ENCODE measurements around the gene SCFD2.
"Not testable (repeated sequence)": the region's sequence is repeated elsewhere in the genome, so short reads cannot be mapped to it uniquely, and the experiment has no call there.

The SCFD2 gene

DNA sequence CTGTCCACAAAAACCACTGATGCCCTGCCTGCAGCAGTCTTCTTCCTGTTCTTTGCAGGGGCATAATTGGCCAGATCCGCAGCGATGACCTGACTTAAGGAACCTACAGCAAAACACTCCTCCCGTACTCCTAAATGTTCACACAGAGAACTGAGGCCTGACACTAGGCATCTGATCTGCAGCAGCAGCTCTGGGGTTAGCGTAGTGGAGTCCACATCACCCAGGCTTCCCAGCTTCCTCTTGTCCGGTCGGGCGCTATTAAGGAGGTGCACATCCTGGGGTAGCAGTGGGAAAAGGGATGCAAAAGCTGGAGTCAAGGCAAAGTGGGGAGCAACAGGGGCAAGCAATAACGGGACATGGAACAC, 758 bp downstream of the SCFD2 start:
- H3K27me3 ChIP-seq (ENCODE audit: control insufficient read depth, insufficient read depth, low read length) = peaks cover 18% of the 10 kb centered on the region
- H3K9ac ChIP-seq (ENCODE audit: low read depth, low read length) = peak overlapping the region; percentile 84
- H3K4me3 ChIP-seq (ENCODE audit: low read length) = peak overlapping the region; percentile 96
- H3K9me3 ChIP-seq (replicated peaks; ENCODE audit: low read length) = no peaks in the 10 kb centered on the region
- H3K4me1 ChIP-seq (ENCODE audit: control insufficient read depth, insufficient read depth, low read length) = peaks cover 25% of the 10 kb centered on the region
- peak overlapping the region; percentile 96 for H3K4me2 ChIP-seq (ENCODE audit: low read length)
- H3K36me3 ChIP-seq (ENCODE audit: insufficient read depth, low read length) = no peaks in the 10 kb centered on the region

DNA sequence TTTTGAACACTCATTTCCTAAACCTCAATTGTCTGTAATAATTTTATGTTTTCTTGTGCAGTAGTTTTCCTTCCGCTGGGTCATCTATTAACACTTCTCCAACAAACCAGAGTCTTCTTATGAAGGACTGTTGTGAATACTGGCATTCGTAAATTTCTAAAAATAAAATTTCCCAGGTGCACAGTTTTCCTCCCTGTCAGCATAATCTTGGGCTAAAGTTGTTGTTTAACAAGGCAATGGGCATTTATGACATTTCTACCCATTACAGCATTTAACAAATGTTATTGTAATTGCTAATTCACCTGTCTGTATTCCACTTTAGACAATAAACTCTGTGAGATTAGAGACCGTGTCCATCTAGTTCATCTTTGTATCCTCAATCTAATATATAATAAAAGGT, 1.2 kb downstream of the SCFD2 start:
- Histone ChIP-seq H3K9ac (ENCODE audit: low read depth, low read length) (peak overlapping the region; percentile 84), H3K27me3 (ENCODE audit: control insufficient read depth, insufficient read depth, low read length) (peaks cover 14% of the 10 kb centered on the region), H3K36me3 (ENCODE audit: insufficient read depth, low read length) (no peaks in the 10 kb centered on the region), H3K4me2 (ENCODE audit: low read length) (peak overlapping the region; percentile 96), H3K4me1 (ENCODE audit: control insufficient read depth, insufficient read depth, low read length) (peaks cover 25% of the 10 kb centered on the region), H3K4me3 (ENCODE audit: low read length) (peak overlapping the region; percentile 96), H3K9me3 (replicated peaks; ENCODE audit: low read length) (no peaks in the 10 kb centered on the region)

DNA sequence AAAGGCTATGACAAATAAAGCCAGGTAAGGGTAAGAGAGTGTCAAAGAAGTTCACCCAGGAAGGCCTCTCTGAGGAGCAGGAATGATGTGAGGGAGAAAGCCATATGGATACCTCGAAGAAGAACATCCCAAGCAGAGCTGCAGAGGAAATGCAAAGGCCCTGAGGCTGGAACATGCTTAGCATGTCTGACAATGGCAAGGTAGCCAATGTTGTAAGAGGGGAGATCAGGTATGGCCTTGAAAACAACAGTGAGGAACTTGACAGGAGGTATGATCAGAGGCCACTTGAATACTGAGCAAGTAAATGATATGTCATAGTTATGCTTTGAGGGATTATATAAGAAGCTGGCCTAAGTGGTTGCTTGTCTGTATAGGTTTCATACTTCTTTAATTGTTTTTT, 3.8 kb downstream of the SCFD2 start:
- Histone ChIP-seq H3K36me3 (ENCODE audit: insufficient read depth, low read length) (no peaks in the 10 kb centered on the region), H3K4me1 (ENCODE audit: control insufficient read depth, insufficient read depth, low read length) (peaks cover 30% of the 10 kb centered on the region), H3K4me2 (ENCODE audit: low read length) (peak overlapping the region; percentile 96), H3K27me3 (ENCODE audit: control insufficient read depth, insufficient read depth, low read length) (no peaks in the 10 kb centered on the region), H3K4me3 (ENCODE audit: low read length) (peak overlapping the region; percentile 32), H3K9me3 (replicated peaks; ENCODE audit: low read length) (no peaks in the 10 kb centered on the region), H3K9ac (ENCODE audit: low read depth, low read length) (no peak overlapping the region)

DNA sequence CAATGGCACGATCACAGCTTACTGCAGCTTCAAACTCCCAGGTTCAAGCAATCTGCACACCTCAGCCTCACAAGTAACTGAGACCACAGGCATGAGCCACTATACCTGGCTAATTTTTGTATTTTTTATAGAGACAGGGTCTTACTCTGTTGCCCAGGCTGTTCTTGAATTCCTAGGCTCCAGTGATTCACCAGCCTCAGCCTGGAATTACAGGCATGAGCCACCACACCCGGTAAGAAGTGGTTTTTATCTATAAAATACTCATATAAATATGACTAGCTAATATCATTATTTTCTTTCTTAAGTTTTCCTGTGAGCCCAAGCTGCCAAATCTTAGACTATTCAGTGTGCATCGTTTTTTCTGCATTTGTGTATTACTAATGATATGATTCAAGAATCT, 4.4 kb downstream of the SCFD2 start:
- Histone ChIP-seq H3K9me3 (replicated peaks; ENCODE audit: low read length) (no peaks in the 10 kb centered on the region), H3K4me3 (ENCODE audit: low read length) (peak overlapping the region; percentile 32), H3K4me1 (ENCODE audit: control insufficient read depth, insufficient read depth, low read length) (peaks cover 28% of the 10 kb centered on the region), H3K9ac (ENCODE audit: low read depth, low read length) (no peak overlapping the region), H3K36me3 (ENCODE audit: insufficient read depth, low read length) (no peaks in the 10 kb centered on the region), H3K27me3 (ENCODE audit: control insufficient read depth, insufficient read depth, low read length) (no peaks in the 10 kb centered on the region), H3K4me2 (ENCODE audit: low read length) (peak overlapping the region; percentile 96)

DNA sequence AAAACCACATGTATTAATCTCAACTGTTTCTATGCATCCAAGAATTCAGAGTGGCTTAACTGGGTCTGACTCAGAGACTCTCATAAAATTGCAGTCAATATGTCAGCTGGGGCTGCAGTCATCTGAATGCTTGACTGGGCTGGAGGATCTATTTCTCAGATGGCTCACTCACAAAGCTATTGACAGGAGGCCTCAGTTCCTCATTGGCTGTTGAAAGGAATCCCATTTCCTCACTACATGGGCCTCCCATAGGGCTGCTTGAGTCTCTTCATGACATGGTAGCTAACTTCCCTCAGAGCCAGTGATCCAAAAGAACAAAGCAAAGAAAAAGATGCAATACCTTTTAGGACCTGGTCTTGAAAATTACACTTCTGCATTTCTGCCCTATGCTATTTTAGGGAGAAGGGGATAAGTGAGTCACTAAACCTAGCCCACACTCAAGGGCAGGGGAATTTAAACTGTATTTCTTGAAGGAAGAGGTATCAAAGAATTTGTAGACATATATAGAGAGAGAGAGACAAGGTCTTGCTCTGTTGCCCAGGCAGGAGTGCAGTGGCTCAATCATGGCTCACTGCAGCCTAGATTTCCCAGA, 9.8 kb downstream of the SCFD2 start:
- H3K27me3 ChIP-seq (ENCODE audit: control insufficient read depth, insufficient read depth, low read length) = no peaks in the 10 kb centered on the region
- peaks cover 5% of the 10 kb centered on the region for H3K36me3 ChIP-seq (ENCODE audit: insufficient read depth, low read length)
- H3K4me2 ChIP-seq (ENCODE audit: low read length) = no peak overlapping the region
- no peak overlapping the region for H3K4me3 ChIP-seq (ENCODE audit: low read length)
- peaks cover 7% of the 10 kb centered on the region for H3K4me1 ChIP-seq (ENCODE audit: control insufficient read depth, insufficient read depth, low read length)
- H3K9me3 ChIP-seq (replicated peaks; ENCODE audit: low read length) = no peaks in the 10 kb centered on the region
- H3K9ac ChIP-seq (ENCODE audit: low read depth, low read length) = no peak overlapping the region

DNA sequence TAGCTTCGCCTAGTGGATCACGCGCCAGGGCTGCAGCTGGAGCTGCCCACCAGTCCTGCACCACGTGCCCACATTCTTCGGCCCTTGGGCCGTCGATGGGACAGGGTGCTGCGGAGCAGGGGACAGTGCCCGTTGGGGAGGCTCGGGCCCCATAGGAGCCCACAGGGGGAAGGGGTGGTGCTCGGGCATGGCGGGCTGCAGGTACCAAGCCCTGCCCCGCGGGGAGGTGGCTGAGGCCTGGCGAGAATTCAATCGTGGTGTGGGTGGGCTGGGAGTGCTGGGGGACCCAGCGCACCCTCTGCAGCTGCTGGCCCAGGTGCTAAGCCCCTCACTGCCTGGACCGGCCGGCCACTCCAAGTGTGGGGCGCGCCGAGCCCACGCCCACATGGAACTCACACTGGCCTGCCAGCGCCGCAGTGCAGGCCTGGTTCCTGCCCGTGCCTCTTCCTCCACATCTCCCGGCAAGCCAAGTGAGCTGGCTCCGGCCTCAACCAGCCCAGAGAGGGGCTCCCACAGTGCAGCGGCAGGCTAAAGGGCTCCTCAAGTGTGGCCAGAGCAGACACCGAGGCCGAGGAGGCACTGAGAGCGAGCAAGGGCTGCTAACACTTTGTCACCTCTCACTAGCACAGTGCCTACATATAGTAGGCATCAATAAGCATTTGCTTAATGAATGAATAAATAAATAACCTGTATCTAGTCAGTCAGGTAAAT, 11.7 kb downstream of the SCFD2 start:
- Histone ChIP-seq H3K9ac (ENCODE audit: low read depth, low read length) (no peak overlapping the region), H3K9me3 (replicated peaks; ENCODE audit: low read length) (no peaks in the 10 kb centered on the region), H3K27me3 (ENCODE audit: control insufficient read depth, insufficient read depth, low read length) (no peaks in the 10 kb centered on the region), H3K4me1 (ENCODE audit: control insufficient read depth, insufficient read depth, low read length) (peaks cover 5% of the 10 kb centered on the region), H3K4me2 (ENCODE audit: low read length) (no peak overlapping the region), H3K4me3 (ENCODE audit: low read length) (no peak overlapping the region), H3K36me3 (ENCODE audit: insufficient read depth, low read length) (peaks cover 7% of the 10 kb centered on the region)

DNA sequence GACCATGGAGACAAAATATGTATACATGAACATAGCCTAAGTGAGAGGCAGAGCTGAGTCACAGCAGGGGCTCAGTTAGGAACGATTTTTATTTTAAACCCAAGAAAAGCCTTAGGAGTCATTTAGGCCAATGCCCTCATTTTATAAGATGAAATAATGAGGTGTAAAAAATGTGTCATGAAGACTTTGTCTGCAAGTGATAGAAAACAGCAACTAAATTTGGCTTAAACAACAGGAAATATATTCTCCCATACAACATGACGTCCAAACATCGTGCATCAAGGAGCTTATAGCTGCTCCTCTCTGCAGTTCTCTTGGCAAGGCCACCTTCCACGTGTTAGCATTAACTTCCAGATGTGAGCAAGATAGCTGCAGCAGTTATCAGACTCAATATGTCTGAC, 16.8 kb downstream of the SCFD2 start:
- Histone ChIP-seq H3K4me1 (ENCODE audit: control insufficient read depth, insufficient read depth, low read length) (peaks cover 11% of the 10 kb centered on the region), H3K4me2 (ENCODE audit: low read length) (no peak overlapping the region), H3K4me3 (ENCODE audit: low read length) (no peak overlapping the region), H3K9me3 (replicated peaks; ENCODE audit: low read length) (no peaks in the 10 kb centered on the region), H3K27me3 (ENCODE audit: control insufficient read depth, insufficient read depth, low read length) (no peaks in the 10 kb centered on the region), H3K36me3 (ENCODE audit: insufficient read depth, low read length) (peaks cover 7% of the 10 kb centered on the region), H3K9ac (ENCODE audit: low read depth, low read length) (no peak overlapping the region)

DNA sequence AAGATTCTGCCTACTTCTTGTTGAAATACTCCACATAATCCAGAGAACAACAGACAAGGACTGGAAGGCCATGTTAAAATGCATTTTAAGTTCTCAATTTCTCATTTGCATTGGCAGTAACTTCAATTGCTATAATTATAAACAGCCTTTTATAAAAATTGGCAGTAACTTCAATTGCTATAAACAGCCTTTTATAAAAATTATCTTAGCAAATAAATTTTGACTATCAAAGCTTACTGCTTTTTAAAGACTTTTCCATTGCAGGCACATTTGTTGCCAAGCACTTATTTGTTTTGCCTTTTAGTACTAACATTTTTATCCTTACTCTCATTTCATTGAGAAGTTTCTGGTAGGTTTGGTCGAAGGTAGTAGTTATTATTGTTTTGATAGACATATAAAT, 17.8 kb downstream of the SCFD2 start:
- no peaks in the 10 kb centered on the region for H3K27me3 ChIP-seq (ENCODE audit: control insufficient read depth, insufficient read depth, low read length)
- no peaks in the 10 kb centered on the region for H3K9me3 ChIP-seq (replicated peaks; ENCODE audit: low read length)
- H3K36me3 ChIP-seq (ENCODE audit: insufficient read depth, low read length) = peaks cover 7% of the 10 kb centered on the region
- no peak overlapping the region for H3K4me3 ChIP-seq (ENCODE audit: low read length)
- peaks cover 11% of the 10 kb centered on the region for H3K4me1 ChIP-seq (ENCODE audit: control insufficient read depth, insufficient read depth, low read length)
- no peak overlapping the region for H3K9ac ChIP-seq (ENCODE audit: low read depth, low read length)
- no peak overlapping the region for H3K4me2 ChIP-seq (ENCODE audit: low read length)

DNA sequence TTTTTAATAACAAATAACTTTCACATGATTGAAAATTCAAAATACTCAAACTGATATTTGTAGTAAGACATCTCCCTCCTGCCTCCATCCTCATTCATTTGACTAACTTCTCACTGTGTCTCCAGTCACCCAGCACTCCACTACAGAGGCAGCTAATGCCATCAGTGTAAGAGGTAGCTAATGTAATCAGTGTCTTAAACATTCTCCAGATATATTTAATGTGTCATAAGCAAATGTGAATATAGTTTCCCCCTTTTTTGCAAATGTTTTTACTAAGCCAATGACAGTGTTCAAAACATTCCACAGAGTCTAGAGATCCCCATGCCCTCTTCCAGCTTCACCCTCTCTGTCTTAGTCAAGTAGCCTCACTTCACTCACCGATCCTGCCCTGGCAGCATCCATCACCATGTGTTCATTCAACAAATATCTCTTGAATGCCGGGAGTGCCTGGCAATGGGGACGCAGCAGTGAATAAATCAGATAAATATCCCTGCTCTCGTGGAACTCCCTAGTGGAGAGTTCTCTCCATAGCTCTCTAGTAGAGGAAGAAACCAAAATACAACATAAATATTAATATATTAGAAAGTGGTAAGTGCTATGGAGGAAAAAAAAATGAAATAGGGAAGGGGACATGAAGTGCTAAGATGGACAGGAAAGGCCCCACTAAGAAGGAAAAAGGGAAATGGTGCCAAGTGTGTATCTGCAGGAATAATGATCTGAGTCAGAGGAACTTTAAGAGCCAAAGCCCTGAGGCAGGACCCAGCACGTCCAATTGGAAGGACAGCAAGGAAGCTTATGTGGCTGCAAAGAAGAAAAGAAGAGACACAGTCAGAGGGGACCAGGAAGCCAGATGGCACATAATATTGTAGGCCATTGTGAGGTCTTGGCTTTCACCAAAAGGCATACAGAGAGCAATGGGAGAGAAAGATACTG, 18.7 kb downstream of the SCFD2 start:
- H3K27me3 ChIP-seq (ENCODE audit: control insufficient read depth, insufficient read depth, low read length) = no peaks in the 10 kb centered on the region
- no peaks in the 10 kb centered on the region for H3K9me3 ChIP-seq (replicated peaks; ENCODE audit: low read length)
- no peak overlapping the region for H3K4me3 ChIP-seq (ENCODE audit: low read length)
- peaks cover 3% of the 10 kb centered on the region for H3K36me3 ChIP-seq (ENCODE audit: insufficient read depth, low read length)
- peaks cover 11% of the 10 kb centered on the region for H3K4me1 ChIP-seq (ENCODE audit: control insufficient read depth, insufficient read depth, low read length)
- H3K9ac ChIP-seq (ENCODE audit: low read depth, low read length) = no peak overlapping the region
- peak overlapping the region; percentile 9 for H3K4me2 ChIP-seq (ENCODE audit: low read length)

DNA sequence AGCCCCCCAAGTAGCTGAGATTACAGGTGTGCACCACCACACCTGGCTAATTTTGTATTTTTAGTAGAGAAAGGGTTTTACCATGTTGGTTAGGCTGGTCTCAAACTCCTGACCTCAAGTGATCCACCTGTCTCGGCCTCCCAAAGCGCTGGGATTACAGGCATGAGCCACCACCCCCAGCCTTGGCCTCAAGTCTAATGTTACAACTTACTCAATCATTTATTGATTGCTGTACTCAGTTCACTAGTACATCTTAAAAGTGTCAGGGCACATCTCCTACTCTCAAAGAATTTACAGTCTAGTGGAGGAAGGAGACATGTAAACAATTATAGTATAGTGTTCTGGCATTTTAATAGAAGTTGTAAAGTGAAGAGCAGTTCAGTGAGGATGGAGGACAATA, 19.5 kb downstream of the SCFD2 start:
- not testable (repeated sequence) for H3K9me3 ChIP-seq (replicated peaks; ENCODE audit: low read length); H3K4me3 ChIP-seq (ENCODE audit: low read length); H3K27me3 ChIP-seq (ENCODE audit: control insufficient read depth, insufficient read depth, low read length); H3K36me3 ChIP-seq (ENCODE audit: insufficient read depth, low read length); H3K4me2 ChIP-seq (ENCODE audit: low read length); H3K9ac ChIP-seq (ENCODE audit: low read depth, low read length)
- peaks cover 11% of the 10 kb centered on the region for H3K4me1 ChIP-seq (ENCODE audit: control insufficient read depth, insufficient read depth, low read length)

DNA sequence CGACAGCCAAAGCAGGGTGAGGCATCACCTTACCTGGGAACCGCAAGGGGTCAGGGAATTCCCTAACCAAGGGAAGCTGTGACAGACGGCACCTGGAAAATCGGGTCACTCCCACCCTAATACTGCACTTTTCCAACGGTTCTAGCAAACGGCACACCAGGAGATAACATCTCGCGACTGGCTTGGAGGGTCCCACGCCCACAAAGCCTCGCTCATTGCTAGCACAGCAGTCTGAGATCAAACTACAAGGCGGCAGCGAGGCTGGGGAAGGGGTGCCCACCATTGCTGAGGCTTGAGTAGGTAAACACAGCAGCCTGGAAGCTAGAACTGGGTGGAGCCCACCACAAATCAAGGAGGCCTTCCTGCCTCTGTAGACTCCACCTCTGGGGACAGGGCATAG, 25.7 kb downstream of the SCFD2 start:
- H3K9ac ChIP-seq (ENCODE audit: low read depth, low read length); H3K4me3 ChIP-seq (ENCODE audit: low read length); H3K4me2 ChIP-seq (ENCODE audit: low read length); H3K36me3 ChIP-seq (ENCODE audit: insufficient read depth, low read length); H3K9me3 ChIP-seq (replicated peaks; ENCODE audit: low read length); H3K4me1 ChIP-seq (ENCODE audit: control insufficient read depth, insufficient read depth, low read length); H3K27me3 ChIP-seq (ENCODE audit: control insufficient read depth, insufficient read depth, low read length): not testable (repeated sequence)
